ENCODE measurements around the gene ATP8A1.

The ATP8A1 gene

GRCh38 chr4:42626629-42627146 is 30.2 kb downstream of the ATP8A1 start:
- no peak for DNase-seq (ENCODE audit: low read depth)

DNA sequence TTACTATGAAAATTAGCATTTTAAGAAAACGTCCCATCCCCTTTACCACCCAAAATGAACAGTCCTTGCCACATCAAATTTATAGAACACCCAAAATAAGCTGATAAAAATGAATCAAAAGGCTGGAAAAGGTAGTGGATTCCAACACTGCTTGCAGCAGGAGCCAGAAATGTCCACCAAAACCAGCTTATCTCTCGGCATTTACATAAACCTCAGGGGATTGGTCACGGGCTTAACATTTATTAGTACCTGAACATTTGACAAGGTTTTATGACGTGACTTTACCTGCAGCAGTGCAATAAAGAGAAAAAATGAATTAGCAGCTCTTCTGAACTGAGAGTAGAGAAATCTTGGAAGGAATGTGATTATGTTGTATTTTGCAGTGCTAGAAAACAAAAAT is 31.6 kb downstream of the ATP8A1 start:
- no peak for DNase-seq (ENCODE audit: low read depth)

DNA sequence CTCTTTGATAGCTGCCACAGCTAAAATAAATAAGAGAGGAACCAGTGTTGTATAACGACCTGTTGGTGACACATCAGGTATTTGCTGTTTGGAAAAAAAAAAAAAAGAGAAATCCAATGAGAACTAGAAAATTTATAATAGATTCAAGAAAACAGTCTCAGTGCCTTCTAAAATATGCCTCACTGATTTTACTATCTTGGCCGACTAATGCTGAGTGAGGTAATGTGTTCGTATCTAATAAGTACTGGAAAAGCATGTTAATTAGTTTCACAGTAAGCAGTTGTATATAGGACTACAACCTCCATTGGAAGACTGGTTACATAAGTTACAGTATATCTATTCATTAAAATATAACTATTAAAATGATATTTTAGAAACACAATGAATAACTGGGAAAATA is 32.4 kb downstream of the ATP8A1 start:
- DNase-seq (ENCODE audit: low read depth) = no peak

- DNase-seq (ENCODE audit: low read depth) = no peak
These were observed 38.9 kb downstream of the ATP8A1 start for GRCh38 chr4:42618023-42618422.

GRCh38 chr4:42617030-42617429 is 39.9 kb downstream of the ATP8A1 start:
- DNase-seq (ENCODE audit: low read depth) = no peak

DNA sequence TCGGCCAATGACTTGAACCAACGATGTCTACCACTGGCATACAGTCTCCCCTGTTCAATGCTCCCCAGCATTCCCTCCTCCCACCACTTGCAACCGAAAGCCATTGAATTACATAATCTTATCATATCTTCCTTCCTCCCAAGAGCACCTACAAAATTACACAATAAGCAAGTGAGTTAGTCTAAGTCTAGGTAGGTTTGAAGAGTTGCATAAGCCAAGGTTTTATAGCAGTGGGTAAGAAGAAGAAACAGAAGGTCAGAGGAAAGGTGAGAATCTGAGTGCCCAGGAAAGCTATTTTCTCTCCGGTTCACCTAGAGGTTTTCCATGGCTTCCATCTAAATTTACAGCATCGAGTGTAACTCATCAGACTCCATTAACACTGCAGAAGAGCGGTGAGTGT is 40.3 kb downstream of the ATP8A1 start:
- DNase-seq (ENCODE audit: low read depth) = no peak

DNA sequence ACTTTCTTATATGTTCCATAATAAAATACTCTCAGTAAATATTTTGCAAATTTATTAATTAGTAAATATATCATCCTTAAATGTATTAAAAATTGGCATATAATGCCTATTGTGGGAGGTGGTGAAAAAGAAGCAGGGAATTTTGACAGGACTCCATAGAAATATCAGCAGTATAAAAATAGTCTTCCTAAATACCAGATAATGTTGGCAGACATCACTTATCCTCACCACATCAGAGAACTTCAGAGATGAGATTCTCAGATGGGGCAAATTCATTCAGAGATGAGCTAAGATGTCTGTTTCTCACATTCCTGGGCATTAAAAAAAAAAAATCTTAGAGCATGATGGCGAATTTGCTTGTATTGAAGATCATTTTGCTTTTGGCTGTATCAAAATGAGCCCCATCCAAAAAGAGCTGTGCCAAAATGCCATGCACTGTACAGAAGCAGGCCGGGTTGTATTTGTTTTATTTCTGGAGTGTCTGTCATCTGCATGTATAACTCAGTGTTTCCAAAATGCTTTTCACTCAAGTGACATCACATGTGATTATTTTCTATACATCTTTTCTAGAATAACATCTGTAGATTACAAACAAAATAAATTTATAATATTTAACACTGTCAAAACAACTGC is 41.7 kb downstream of the ATP8A1 start:
- no peak for DNase-seq (ENCODE audit: low read depth)

DNA sequence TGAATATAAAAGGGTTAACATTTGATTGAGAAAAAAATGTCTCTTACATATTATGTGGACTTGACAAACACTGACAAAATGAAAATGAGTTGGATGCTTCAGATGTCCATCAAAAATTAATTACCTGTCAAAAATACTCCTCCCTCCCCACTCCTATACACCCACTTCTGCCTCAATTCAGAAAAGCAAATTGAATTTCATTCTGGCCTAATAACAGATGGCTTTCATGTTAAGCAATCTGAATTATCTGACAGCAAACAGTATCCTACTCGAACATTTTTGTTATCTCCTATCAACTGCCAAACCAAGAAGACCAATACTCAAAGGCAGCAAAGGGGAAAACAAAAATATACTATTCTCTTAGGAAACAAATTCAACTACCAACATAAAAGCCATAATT is 44.0 kb downstream of the ATP8A1 start:
- DNase-seq (ENCODE audit: low read depth) = no peak

DNA sequence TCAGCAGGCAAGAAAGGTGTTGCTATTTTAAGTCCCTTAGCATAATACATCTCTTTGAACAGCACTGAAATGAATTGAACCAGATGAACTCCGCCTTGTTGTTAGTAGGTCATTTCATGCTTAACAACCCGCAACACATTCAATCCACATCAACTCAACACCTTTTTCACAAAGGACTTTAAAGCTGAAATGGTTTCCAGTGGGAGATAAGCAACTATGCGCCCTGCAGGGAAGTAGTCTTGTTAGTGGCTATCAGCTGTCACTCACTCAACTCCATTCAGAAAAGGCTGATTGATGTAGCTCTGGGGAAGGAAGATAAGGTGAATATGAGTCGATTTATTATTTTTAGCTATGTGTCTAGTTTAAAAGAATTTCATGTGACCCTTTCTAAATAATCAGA is 46.0 kb downstream of the ATP8A1 start:
- no peak for DNase-seq (ENCODE audit: low read depth)

- DNase-seq (ENCODE audit: low read depth) = no peak
These were observed 47.9 kb downstream of the ATP8A1 start for GRCh38 chr4:42609051-42609450.

DNA sequence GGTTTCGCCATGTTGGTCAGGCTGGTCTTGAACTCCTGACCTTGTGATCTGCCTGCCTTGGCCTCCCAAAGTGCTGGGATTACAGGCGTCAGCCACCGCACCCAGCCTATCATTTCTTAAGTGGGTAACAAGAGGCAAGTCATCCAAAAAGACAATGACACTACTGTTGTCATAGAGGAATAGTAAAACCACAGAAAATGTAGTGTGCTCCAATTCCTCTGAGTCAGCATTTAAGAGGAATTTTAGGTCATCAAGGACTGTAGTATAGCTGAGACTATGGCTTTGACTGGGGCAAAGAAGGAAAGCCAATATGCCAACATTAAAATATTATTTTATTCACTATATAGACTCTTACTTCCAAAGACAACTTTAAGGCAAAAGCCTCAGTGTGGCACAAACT is 48.4 kb downstream of the ATP8A1 start:
- DNase-seq (ENCODE audit: low read depth) = no peak

GRCh38 chr4:42607011-42607726 is 49.7 kb downstream of the ATP8A1 start:
- no peak for DNase-seq (ENCODE audit: low read depth)

DNA sequence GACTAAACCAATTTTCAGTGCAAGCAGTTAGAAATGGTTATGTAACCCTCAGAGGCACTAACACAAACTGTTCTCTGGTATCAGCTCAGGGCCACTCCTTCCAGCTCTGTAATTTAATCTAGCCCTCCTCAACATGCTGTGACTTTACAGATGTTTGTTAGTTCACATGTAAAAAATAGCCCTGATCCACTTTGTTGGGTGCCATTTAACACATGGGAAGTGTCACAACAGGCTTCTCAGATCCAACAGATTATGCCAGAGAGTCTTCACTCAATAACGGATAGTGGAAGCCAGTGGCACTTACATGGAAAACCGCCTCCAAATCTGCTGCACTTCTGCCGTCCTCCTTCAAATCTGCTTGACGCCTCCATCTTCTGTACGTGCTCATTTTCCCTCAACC is 51.6 kb downstream of the ATP8A1 start:
- no peak for DNase-seq (ENCODE audit: low read depth)

DNA sequence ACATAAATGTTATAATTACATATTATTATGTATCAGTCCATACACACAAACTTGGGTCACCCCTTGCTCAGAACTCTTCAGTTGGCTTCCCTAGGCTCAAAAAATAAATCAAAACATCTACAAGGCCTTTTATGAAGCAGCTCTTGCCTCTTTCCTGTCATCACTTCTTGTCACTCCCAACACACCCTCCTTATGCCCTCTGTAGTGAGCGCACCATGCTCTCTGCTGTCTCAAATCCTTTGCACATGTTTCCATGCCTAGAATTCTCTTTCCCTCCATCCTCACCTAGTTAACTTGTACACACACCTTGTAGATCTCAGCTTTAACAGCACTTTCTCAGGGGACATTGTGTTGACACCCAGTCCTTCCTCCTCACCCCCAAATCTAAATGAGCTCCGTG is 53.0 kb downstream of the ATP8A1 start:
- DNase-seq (ENCODE audit: low read depth) = no peak

- DNase-seq (ENCODE audit: low read depth) = no peak
These were observed 56.3 kb downstream of the ATP8A1 start for GRCh38 chr4:42600578-42600977.

GRCh38 chr4:42596918-42597317 is 60.0 kb downstream of the ATP8A1 start:
- DNase-seq (ENCODE audit: low read depth) = no peak

DNA sequence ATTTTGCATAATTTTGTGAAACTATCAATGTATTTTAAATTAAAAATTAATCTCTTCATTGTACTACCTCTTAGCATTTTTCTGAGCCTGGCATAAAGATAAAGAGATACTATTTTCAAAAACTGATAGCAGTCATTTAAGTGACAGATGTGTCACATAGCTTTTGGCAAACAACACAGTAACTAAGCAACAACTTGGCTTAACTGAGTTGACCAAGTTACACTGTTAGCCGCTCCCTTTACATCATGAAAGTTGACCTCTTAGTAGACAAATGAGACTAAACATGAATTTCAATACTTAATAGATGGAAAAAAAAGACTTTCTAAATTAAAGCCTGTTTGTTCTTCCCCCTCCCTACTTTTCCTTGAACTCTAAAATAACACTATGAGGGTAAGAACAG is 62.0 kb downstream of the ATP8A1 start:
- no peak for DNase-seq (ENCODE audit: low read depth)

DNA sequence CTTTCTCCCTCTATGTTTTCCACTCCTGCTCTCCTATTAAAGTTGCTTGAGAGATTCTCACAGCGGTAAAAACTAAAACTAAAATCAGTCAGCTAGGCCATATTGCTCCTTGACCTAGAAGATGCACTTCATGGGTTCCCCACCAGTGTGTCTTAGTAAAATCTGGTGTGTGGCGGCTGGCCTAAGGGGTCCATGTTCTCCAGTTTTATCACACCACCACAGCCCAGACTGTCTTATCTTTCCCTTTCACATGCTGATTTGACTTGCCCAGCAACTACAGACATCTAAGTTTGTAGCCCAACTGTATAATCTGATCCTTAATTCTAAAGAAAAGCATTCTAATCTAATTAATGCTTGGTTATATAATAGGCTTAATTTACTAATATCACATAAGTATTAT is 68.0 kb downstream of the ATP8A1 start:
- DNase-seq (ENCODE audit: low read depth) = no peak

DNA sequence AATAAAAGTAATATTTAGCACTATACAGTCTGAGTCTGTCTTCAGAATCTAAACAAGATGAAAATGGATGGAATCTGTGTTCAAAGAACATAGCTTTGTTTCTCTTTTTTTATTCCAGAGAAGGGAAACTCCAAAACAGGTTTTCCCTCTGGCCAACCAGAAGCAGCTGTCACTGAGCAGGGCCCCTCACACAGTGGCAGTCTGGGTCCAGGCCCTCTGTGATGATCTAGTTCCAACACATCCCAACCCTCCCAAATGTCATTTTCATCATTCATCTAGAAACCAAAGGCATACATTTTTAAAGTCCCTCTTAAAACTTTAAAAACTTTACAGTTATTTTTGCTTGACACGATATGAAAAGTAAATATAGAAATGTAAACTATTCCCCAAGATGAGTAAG is 70.1 kb downstream of the ATP8A1 start:
- DNase-seq (ENCODE audit: low read depth) = no peak

- no peak for DNase-seq (ENCODE audit: low read depth)
These were observed 77.0 kb downstream of the ATP8A1 start for GRCh38 chr4:42579903-42580302.

GRCh38 chr4:42578187-42578586 is 78.7 kb downstream of the ATP8A1 start:
- DNase-seq (ENCODE audit: low read depth) = no peak

GRCh38 chr4:42574870-42575430 is 82.0 kb downstream of the ATP8A1 start:
- DNase-seq (ENCODE audit: low read depth) = no peak

DNA sequence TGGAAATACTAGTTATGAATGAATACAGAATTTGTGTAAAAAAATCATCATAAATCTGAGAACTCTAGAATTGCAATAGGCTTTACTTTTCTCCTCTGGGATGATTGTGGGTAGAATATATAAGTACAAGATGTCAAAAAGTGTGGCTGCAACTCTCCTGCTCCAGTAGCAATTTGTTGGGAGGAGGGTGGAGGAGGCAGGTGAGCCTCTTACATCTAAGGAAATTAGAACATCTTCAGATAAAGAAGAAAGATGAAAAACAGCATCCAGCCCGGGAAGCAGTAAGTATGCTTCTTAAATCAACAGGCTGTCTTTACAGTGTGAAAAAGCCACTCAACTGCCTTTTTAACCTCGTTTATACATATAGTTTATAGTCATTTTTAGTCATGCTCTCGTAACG is 83.7 kb downstream of the ATP8A1 start:
- DNase-seq (ENCODE audit: low read depth) = no peak

GRCh38 chr4:42570221-42570620 is 86.7 kb downstream of the ATP8A1 start:
- no peak for DNase-seq (ENCODE audit: low read depth)
